GM18511 (cell line): ENCODE data around the gene ZMYM2.

Source experiments
- ATAC-seq: cut with Tn5 transposase; IDR thresholded peaks from one replicate; pipeline ENCODE4 v1.9.1; 2021; ENCODE audit warnings: mild to moderate bottlenecking, moderate library complexity; ENCODE audit not compliant: unreplicated experiment

Gene ZMYM2

GRCh38 chr13:20044086-20044485, 85.6 kb downstream of the ZMYM2 start:
- no peak for ATAC-seq

- no peak for ATAC-seq
Measured at GRCh38 chr13:20045950-20046548, 87.5 kb downstream of the ZMYM2 start.

- ATAC-seq: no peak
Measured at GRCh38 chr13:20049558-20050473, 91.3 kb downstream of the ZMYM2 start.

DNA sequence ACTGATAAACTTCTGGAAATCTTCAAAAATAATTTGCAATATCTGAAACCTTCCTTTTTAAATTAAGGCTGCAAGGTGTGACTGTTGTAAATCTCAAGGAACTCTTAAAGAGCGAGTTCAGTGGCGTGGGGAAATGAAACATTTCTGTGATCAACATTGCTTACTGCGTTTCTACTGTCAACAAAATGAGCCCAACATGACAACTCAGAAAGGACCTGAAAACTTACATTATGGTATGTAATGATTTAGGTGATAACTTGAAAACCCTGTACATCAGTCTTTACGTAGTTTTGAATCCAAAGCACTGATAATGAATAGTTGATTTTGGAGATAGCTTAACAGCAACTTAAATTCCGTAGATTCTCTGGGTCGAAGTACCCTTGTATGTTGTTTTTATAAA, 92.8 kb downstream of the ZMYM2 start:
- no peak for ATAC-seq

DNA sequence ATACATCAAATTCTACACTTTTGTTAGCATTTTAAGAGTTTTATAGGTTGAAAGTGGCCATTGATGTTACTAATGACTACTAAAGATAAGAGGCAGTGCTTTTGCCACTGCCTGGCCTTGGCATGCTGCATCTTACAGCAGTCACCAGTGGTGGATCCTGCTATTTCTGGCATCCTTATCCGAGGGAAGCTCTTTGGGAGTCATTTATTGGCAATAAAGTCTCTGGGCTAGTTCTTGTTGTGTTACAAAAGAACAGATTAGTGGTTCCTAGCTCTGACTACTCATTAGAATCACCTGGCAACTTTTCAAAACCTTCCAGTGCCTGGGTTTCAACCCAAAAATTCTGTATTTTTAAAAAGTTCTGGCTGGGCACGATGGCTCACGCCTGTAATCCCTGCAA, 94.5 kb downstream of the ZMYM2 start:
- no peak for ATAC-seq

- no peak for ATAC-seq
Measured at GRCh38 chr13:20053891-20054290, 95.4 kb downstream of the ZMYM2 start.

- no peak for ATAC-seq
Measured at GRCh38 chr13:20054586-20054985, 96.1 kb downstream of the ZMYM2 start.

GRCh38 chr13:20057214-20057613, 98.7 kb downstream of the ZMYM2 start:
- ATAC-seq: no peak

- ATAC-seq: no peak
Measured at GRCh38 chr13:20057963-20058362, 99.4 kb downstream of the ZMYM2 start.

DNA sequence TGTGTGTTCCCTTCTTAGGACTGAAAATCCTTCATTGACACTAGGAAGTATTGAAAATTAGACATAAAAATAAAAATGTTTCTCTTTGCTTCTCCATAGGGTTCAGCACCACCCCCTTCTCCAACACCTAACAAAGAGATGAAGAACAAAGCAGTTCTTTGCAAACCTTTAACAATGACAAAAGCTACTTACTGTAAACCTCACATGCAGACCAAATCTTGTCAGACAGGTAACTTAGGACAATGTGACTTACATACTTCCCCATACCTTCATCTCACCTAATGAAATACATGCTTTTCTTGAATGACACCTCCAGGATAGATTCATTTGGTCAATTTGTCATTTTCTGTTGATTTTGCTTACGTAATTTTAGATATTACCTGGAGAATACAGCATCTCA, 99.9 kb downstream of the ZMYM2 start:
- ATAC-seq: no peak

GRCh38 chr13:20064128-20064527, 105.6 kb downstream of the ZMYM2 start:
- ATAC-seq: no peak

DNA sequence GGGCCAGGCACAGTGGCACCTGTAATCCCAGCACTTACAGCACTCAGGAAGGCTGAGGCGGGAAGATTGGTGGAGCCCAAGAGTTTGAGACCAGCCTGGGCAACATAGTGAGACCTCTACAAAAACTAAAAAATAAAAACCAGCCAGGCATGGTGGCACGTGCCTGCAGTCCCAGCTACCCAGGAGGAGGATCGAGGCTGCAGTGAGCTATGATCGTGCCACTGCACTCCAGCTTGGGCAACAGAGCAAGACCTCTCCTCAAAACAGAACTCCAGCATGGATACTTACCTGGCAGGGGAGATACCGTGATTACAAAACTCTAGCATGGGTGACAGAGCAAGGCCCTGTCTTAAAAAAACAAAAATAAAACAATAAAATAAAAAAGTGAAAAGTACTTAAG, 107.0 kb downstream of the ZMYM2 start:
- ATAC-seq: no peak

- no peak for ATAC-seq
Measured at GRCh38 chr13:20069956-20070355, 111.4 kb downstream of the ZMYM2 start.

GRCh38 chr13:20073775-20074174, 115.2 kb downstream of the ZMYM2 start:
- peak; percentile 82 for ATAC-seq

- no peak for ATAC-seq
Measured at GRCh38 chr13:20074966-20075365, 116.4 kb downstream of the ZMYM2 start.

- no peak for ATAC-seq
Measured at GRCh38 chr13:20077086-20077485, 118.6 kb downstream of the ZMYM2 start.

DNA sequence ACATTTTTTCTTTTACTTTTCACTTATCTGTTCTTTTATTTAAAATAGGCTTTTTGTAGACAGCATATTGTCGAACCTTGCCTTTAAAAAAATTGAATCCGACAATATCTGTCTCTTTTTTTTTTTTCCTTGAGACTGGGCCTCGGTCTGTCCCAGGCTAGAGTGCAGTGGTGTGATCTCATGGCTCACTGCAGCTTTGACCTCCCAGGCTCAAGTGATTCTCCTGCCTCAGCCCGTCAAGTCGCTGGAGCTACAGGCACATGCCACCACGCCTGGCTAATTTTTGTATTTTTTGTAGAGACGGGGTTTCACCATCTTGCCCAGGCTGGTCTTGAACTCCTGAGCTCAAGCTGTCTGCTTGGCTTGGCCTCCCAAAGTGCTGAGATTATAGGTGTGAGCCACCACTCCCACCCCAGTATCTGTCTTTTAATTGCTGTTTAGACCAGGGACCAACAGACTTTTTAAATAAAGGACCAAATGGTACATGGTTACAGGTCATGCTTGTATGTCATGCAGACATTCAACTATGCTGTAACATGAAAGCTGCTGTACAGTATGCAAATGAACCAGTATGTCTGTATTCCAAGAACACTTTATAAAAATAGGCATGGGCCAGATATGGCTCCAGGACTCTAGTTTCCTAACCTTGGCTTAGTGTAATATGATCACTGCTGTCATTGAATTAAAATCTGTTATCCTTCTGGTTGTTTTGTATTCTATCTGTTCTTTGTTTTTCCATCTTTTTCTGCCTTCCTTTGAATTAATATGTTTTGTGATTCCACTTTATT, 122.0 kb downstream of the ZMYM2 start:
- ATAC-seq: no peak

GRCh38 chr13:20090349-20090748, 131.8 kb downstream of the ZMYM2 start:
- ATAC-seq: no peak

DNA sequence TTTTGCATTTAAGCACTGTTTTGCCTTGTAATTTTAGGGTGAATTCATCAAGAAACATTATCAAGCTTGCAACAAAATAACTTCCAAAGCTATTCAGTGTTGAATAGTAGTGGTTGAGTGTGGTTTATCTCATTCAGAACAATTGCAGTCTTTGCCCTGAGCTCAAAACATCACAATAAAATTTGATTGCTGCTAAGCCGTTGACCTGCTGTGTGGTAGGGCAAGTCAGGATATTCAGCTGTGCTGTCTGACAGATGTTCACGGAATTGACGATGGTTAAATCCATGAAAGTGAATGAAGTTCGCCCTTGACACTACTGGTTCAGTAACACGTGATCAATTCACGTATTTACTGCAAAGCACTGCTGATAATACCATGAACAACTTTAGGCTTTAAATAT, 135.4 kb downstream of the ZMYM2 start:
- ATAC-seq: no peak

DNA sequence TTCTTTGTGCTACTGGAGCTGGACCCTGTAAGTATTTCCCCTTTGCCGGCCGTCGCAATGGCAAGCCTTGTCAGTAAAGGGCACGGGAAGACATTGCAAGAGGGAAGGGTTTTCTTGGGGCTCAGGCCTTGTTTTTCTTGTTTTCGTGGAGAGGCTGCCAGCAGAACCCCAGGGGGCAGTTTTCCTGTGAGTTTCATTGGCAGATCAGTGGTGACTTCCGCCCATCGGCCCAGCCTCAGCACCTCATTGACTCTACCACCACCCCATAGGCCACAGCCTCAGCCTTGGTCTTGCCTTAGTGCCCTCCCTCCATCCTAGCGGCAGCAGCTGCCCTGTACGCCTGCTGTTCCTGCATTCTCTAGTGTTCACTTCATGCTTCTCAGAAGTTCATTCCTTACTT, 140.8 kb downstream of the ZMYM2 start:
- no peak for ATAC-seq

GRCh38 chr13:20101467-20102316, 143.2 kb downstream of the ZMYM2 start:
- ATAC-seq: no peak
